Kidney (tissue), 14 donors: ENCODE results near the gene EXOC2. TPM values are rescaled to one million over a fixed set of nuclear protein-coding genes. Genes with fewer than 3 reads are reported as not detected.

ENCODE experiments used
- DNase-seq, 5 donors: peaks; one replicate each; pipeline ENCODE4 v3.0.0-alpha.2; 2013 to 2020
- FAIRE-seq: peaks from 2 replicates; lab custom pipeline; 2012; peaks lifted over from hg19 to GRCh38; lab: Jason Lieb, UNC
- H3K27ac ChIP-seq, 2 donors: one replicate each; pipeline ENCODE4 v1.7.0; 2013; ENCODE audit warnings: low read depth in 2 of 2, low read length in 2 of 2, inconsistent platforms in 1 of 2
- H3K27me3 ChIP-seq: one replicate; pipeline ENCODE4 v1.7.1; 2013; ENCODE audit warnings: low read length, inconsistent platforms; ENCODE audit not compliant: control insufficient read depth, insufficient read depth
- H3K36me3 ChIP-seq, 3 donors: one replicate each; pipeline versions ENCODE4 v1.7.0 to v1.7.1; 2013; ENCODE audit warnings: low read length in 3 of 3, control low read depth in 1 of 3, inconsistent platforms in 1 of 3; ENCODE audit not compliant: insufficient read depth in 3 of 3, control insufficient read depth in 2 of 3
- H3K4me1 ChIP-seq, 3 donors: one replicate each; pipeline versions ENCODE4 v1.7.0 to v1.7.1; 2013; ENCODE audit warnings: low read length in 3 of 3, inconsistent platforms in 1 of 3, low read depth in 1 of 3; ENCODE audit not compliant: control insufficient read depth in 2 of 3, insufficient read depth in 2 of 3
- H3K4me3 ChIP-seq, 3 donors: one replicate each; pipeline versions ENCODE4 v1.7.0 to v1.8.1; 2013; ENCODE audit warnings: low read length in 3 of 3, control low read depth in 1 of 3, inconsistent platforms in 1 of 3
- H3K9ac ChIP-seq, 3 donors: one replicate each; pipeline versions ENCODE4 v1.7.0 to v1.7.1; 2013; ENCODE audit warnings: low read length in 3 of 3, control low read depth in 1 of 3, inconsistent platforms in 1 of 3
- H3K9me3 ChIP-seq, 3 donors: one replicate each; pipeline versions ENCODE4 v1.7.0 to v1.7.1; 2013; ENCODE audit warnings: low read length in 3 of 3, control low read depth in 1 of 3, inconsistent platforms in 1 of 3; ENCODE audit not compliant: control insufficient read depth in 2 of 3, insufficient read depth in 1 of 3
- intact Hi-C: fragments of 100-400 bp; cut with DNase I; formaldehyde crosslinking; loops from one replicate; pipeline ENCODE4 v1.11.1; 2022
- polyA plus RNA-seq: library from polyadenylated mRNA; stranded (reverse); fragments of 350-450 nt; fragmentation: Illumina TruSeq; extraction: RNeasy Lipid Tissue Mini Kit (QIAGEN cat#74804); gene quantifications from one replicate; pipeline ENCODE4 v1.2.3, GENCODE V29; 2014; ENCODE audit warnings: low read depth, low replicate concordance; ENCODE audit not compliant: insufficient read depth
- total RNA-seq: library from RNA; stranded (reverse); fragmentation: NEBNext Ultra II Directional; extraction: Animal tissue kit (Norgen Biotek cat#: 25700); gene quantifications from one replicate; pipeline ENCODE4 v1.2.1, GENCODE V29; 2021
- TF ChIP-seq, protein P1 (sequence below): IDR thresholded peaks from 3 replicates; pipeline ENCODE4 v1.5.1; 2012; ENCODE audit warnings: mild to moderate bottlenecking, moderate library complexity, borderline replicate concordance; ENCODE audit not compliant: insufficient read depth; ENCODE audit errors: extremely low read depth
- donor health status: control.
- donor health status: control.
- donor health status: control.
- donor health status: control.
- donor health status: control.
- donor health status: DM: yes; HTN: yes; CAD: no.
- donor health status: Normal renal cell carcinoma (clear cell type).

The EXOC2 gene
- total and polyA plus RNA-seq, 2 donors from 2014 or later = 8.6 to 21.7 TPM

DNA sequence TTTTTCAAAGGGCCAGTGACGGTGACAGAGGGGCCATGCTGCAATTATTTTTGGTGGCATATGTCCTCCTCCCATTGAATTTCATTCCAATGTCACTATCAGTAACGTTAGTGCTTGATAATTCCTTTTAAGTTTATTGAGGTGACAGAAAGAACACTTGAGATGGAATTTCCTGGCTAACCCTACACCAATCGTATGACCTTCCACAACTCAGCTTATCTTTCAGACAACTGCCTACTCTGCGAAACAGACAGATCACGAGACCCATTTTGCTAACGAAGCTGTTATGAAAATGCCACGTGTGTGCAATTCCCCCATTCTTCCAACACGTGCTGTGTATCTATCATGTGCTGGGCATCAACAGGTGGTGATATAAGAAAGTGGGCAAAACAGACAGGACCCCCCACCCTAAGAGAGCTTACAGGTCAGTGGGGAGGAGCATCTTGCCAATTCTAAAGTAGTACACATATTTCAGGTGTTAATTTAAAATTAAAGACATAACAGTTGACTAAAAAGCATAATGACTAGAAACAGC, 188.4 kb downstream of the EXOC2 start:
- H3K9me3 ChIP-seq = no peaks in the 10 kb centered on the region
- H3K27me3 ChIP-seq = no peaks in the 10 kb centered on the region
- H3K4me1 ChIP-seq = no peaks in the 10 kb centered on the region
- H3K27ac ChIP-seq = no peak overlapping the region
- no peaks in the 10 kb centered on the region for H3K36me3 ChIP-seq
- DNase-seq (no peak), FAIRE-seq (no peak)
- intact Hi-C loops = no loop called here
- no peak overlapping the region for H3K4me3 ChIP-seq
- no peak overlapping the region for H3K9ac ChIP-seq
- TF ChIP-seq, protein P1, sequence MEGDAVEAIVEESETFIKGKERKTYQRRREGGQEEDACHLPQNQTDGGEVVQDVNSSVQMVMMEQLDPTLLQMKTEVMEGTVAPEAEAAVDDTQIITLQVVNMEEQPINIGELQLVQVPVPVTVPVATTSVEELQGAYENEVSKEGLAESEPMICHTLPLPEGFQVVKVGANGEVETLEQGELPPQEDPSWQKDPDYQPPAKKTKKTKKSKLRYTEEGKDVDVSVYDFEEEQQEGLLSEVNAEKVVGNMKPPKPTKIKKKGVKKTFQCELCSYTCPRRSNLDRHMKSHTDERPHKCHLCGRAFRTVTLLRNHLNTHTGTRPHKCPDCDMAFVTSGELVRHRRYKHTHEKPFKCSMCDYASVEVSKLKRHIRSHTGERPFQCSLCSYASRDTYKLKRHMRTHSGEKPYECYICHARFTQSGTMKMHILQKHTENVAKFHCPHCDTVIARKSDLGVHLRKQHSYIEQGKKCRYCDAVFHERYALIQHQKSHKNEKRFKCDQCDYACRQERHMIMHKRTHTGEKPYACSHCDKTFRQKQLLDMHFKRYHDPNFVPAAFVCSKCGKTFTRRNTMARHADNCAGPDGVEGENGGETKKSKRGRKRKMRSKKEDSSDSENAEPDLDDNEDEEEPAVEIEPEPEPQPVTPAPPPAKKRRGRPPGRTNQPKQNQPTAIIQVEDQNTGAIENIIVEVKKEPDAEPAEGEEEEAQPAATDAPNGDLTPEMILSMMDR = no peak

DNA sequence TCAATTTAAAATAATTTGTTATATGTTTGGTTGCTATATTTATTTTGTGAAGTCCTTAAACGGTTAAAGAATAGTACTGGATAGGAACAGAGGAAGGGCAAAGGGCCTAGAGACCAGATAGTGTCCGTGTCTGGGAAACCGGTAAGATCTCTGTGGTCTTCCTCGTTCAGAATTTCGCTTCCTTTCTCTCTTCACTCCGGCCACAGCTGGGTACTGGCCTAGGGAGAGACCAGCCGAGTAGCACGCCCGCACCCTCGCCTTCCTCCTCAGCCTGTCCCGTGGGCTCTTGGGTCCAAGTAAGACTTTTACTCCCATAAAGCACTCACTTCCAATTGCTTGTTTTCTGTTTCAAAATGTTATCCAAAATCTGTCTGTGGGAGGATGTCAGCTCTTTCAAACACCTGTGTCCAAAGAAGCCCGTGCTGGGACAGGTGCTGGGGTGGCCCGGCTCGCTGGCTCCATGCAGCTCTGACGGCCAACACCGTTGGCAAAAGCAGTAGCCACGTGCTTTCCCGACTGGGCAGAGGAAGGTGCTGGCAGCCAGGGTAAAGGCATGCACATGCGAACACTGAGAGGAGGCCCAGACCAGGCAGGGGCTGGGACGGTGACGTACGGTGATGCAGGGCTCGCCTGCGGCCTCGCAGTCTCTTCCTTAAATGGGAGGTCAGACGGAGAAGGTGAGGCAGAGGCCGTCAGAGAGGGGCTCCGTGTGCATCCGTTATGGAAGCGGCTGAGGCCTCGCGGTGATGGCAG, 189.2 kb downstream of the EXOC2 start:
- H3K36me3 ChIP-seq = peaks cover 0 to 2% (median 0%) of the 10 kb centered on the region in 3 donors
- H3K4me1 ChIP-seq = no peaks in the 10 kb centered on the region
- TF ChIP-seq, protein P1 = no peak
- intact Hi-C loops = no loop called here
- H3K27ac ChIP-seq = no peak overlapping the region
- H3K4me3 ChIP-seq = no peak overlapping the region
- no peaks in the 10 kb centered on the region for H3K27me3 ChIP-seq
- no peak overlapping the region for H3K9ac ChIP-seq
- H3K9me3 ChIP-seq = no peaks in the 10 kb centered on the region
- FAIRE-seq (no peak), DNase-seq (no peak)

DNA sequence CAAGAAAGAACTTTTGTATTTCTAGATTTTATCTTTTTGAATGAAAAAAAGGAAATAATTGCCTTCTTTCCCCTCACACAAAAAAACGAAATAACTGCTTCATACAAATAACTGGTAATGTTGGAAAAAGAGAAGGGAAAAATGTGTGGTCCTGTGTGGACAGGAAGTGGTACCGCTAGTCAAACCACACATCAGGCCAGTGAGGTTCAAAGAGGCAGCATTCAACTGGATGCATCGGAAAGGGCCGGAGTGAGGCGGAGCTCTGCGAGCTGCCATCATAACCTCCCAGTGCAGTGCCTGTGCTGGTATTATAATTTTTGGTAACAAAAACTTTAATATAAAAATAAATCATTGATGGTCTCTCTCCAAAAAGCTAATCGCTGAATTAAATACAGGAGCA, 190.2 kb downstream of the EXOC2 start:
- intact Hi-C loops = no loop called here
- no peaks in the 10 kb centered on the region for H3K9me3 ChIP-seq
- FAIRE-seq = no peak
- H3K36me3 ChIP-seq = peaks cover 0 to 2% (median 0%) of the 10 kb centered on the region in 3 donors
- TF ChIP-seq, protein P1 = no peak
- no peak overlapping the region for H3K27ac ChIP-seq
- no peak for DNase-seq
- H3K9ac ChIP-seq = no peak overlapping the region
- H3K4me1 ChIP-seq = no peaks in the 10 kb centered on the region
- H3K27me3 ChIP-seq = no peaks in the 10 kb centered on the region
- H3K4me3 ChIP-seq = no peak overlapping the region
